A172 (cell line): ENCODE data around the gene CTRB2. TPM values are rescaled to one million over a fixed set of nuclear protein-coding genes. Genes with fewer than 3 reads are reported as not detected.
"Not testable (repeated sequence)": the region's sequence is repeated elsewhere in the genome, so short reads cannot be mapped to it uniquely, and the experiment has no call there.

Experiments
- DNase-seq: peaks from one replicate; pipeline ENCODE4 v3.0.0-alpha.2; 2015; ENCODE audit warnings: low spot score
- total RNA-seq: library from RNA; depleted of rRNA; stranded (reverse); fragments of >200 nt; shearing (Covaris generic); gene quantifications from 2 replicates; pipeline ENCODE4 v1.2.3, GENCODE V29; 2014

CTRB2 gene
- total RNA-seq, 1 experiment from 2014 or later, result not detected

GRCh38 chr16:75227361-75228142, 20.6 kb upstream of the CTRB2 start:
- no peak for DNase-seq

DNA sequence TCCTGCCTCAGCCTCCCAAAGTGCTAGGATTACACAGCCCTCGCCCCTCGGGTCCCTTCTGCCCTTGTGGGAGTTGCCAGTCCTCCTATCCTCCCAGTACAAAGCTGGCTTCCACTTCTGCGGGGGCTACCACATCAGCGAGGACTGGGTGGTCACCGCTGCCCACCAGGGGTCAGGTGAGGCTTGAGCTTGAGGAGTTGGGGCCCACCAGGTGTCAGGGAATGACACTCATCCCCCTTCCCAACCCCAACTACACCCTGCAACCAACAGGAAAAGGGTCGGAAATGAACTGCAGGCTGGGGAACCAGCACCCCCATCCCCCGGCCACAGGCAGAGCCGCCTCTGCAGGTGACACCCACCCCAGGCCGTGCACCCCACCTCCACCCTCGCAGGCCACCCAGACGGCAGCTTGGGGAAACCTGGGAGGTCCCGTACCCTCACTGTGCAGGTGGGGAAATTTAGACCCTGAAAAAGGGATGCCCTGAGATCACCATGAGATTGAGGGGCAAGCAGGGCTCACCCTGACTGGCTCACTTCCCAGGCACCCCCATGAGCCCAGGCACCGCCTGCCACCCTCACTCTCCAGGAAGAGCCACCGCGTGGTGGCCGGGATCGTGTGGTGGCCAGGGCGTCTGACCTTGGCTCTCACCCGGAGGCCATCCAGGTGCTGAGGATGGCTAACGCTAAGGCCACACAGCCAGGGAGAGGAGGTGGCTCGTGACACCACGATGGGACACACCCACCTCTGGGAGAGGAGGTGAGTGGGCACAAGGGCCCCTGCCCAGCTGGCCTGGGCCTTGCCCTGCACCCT, 19.8 kb upstream of the CTRB2 start:
- DNase-seq, result no peak

DNA sequence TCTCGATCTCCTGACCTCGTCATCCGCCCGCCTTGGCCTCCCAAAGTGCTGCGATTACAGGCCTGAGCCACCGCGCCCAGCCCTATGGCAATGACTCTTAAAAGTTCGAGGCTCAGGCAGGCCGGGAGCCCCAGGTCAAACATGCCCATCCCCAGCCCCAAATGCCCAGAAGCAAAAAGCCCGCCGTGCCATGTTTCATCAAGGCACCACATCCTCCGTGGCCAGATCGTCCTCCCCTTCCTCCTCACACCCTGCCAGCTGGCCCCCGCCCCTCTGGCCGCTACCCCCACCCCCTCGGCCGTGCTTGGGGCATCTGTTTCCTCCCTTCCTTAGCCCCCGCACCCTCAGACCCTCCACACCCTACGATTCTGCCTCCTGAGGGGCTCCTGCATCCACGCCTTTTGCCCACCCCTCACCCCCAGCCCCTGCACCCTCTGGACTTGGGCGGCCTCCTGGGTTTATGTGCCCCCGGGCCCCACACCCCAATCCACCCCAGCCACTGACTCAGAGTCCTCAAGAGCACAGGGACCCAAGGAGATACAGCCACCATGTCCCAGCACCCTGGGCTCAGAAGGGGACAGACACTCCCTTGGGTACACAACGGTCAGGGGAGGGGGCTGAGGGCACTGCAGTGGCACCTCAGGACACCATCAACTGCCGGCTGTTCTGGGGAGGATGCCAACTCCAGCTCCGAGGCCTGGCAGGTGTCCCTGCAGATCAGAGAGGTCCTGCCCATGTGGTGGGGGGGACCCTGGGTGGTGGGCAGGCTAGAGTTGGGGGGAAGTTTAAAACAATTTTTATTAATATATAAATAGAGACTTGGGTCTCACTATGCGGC, 18.9 kb upstream of the CTRB2 start:
- no peak for DNase-seq

DNA sequence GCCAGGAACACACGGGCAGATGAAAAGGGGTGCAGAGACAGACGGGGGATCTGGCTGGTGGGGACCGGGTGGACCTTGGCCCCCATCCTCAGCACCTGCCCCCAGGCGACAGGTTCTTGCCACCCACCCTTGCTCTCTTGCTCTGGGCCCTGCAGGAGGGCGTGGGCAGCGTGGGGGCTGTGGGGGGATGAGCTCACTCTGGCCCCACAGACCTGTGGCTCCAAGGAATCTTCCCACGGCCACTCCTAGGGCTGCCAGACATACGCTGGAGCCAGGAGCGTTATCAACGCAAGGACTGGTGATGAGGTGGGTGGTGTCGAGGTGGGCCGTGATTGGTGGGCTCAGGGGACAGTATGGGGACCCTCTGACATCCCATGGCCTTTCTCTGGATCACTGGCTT, 18.1 kb upstream of the CTRB2 start:
- no peak for DNase-seq

GRCh38 chr16:75224306-75225082, 17.5 kb upstream of the CTRB2 start:
- no peak for DNase-seq

- not testable (repeated sequence) for DNase-seq
Observed at GRCh38 chr16:75223129-75223528, 16.2 kb upstream of the CTRB2 start.

DNA sequence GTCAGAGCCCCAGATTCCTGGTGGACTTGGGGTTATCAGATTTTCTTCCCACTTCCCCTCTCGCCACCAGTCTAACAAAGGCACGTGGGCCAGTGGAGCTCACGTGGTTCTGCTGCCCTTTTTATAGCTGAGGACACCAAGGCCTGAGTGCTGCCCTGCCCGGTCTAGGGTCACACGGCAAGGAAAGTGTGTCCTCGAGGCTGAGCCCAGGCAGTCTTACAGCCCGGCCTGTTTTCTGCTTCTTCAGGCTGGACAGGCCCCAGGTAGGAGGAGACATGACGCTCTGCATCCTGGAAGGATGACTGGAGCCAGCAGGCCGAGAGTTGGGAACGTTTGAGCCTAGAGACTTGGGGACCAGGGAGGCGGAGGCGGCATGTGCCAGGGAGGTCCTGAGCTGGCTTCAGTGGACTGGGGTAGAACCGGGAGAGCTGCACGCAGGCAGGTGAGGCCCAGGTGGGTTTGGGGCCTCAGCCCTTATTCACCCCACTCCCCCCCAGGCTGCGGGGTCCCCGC, 15.4 kb upstream of the CTRB2 start:
- no peak for DNase-seq

GRCh38 chr16:75219838-75220237, 12.9 kb upstream of the CTRB2 start:
- no peak for DNase-seq

- DNase-seq, result no peak
Observed at GRCh38 chr16:75219088-75219487, 12.1 kb upstream of the CTRB2 start.

- no peak for DNase-seq
Observed at GRCh38 chr16:75218256-75219076, 11.5 kb upstream of the CTRB2 start, which contains the start of gene CTRB1. TSS of gene CTRB1 (plus strand) at chr16:75218988. CDS start at chr16:75219008, 20 bp downstream.

DNA sequence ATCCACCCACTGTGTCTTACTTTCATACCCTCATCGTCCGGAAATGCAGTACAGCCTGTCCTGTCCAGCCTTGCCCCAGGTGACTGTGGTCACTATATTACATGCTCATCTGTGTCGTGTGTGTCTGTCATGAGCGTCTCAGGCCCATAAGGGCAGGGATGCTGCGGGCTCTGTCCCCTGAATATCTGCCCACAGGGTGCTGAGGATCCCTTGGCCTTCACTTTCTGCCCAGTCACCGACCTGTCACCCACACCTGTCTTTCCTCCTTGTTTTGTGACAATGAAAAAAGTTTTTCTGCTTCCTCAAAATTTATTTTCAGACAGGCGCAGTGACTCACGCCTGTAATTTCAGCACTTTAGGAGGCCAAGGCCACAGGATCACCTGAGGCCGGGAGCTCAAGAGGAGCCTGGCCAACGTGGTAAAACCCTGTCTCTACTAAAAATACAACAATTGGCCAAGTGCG, 10.5 kb upstream of the CTRB2 start:
- DNase-seq, result no peak

DNA sequence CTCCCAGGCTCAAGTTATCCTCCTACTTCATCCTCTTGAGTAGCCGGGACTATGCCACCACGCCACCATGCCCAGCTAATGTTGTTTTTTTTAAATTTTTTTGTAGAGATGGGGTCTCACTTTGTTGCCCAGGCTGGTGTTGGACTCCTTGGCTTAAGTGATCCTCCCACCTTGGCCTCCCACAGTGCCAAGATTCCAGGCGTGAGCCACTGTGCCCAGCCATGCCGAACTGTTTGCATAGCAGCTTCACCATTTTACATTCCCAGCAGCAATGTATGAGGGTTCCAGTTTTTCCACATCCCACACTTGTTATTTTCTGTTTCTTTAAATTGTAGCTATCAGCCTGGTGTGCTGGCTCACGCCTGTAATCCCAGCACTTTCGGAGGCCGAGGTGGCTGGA, 9.6 kb upstream of the CTRB2 start:
- no peak for DNase-seq

GRCh38 chr16:75216127-75216526, 9.2 kb upstream of the CTRB2 start:
- no peak for DNase-seq

DNA sequence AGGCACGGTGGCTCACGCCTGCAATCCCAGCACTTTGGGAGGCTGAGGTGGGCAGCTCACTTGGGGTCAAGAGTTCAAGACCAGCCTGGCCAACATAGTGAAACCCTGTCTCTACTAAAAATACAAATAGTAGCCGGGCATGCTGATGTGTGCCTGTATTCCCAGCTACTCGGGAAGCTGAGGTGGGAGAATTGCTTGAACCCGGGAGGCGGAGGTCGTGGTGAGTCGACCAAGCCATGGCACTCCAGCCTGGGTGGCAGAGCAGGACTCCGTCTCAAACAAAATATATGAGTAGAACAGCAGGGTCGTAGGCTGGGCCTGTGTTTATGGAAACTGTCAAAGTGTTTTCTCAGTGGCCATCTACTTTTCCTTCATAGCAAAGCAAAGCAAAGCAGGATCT, 4.3 kb upstream of the CTRB2 start:
- not testable (repeated sequence) for DNase-seq

GRCh38 chr16:75209944-75210343, 3.0 kb upstream of the CTRB2 start:
- DNase-seq, result no peak

GRCh38 chr16:75209514-75209913, 2.6 kb upstream of the CTRB2 start:
- DNase-seq, result not testable (repeated sequence)

GRCh38 chr16:75208861-75209505, 2.0 kb upstream of the CTRB2 start:
- DNase-seq, result no peak

- DNase-seq, result no peak
Observed at GRCh38 chr16:75208242-75208825, 1.4 kb upstream of the CTRB2 start.

GRCh38 chr16:75207831-75208230, 870 bp upstream of the CTRB2 start:
- no peak for DNase-seq
